Kidney (tissue), 14 donors: Measurements from ENCODE around the gene FAM193B. TPM values are rescaled to one million over a fixed set of nuclear protein-coding genes. Genes with fewer than 3 reads are reported as not detected.
A peak's percentile ranks its signal among the peaks of the same experiment; 100 is the strongest.

ENCODE experiments used
- DNase-seq, 5 donors: peaks; one replicate each; pipeline ENCODE4 v3.0.0-alpha.2; 2013 to 2020
- FAIRE-seq: peaks from 2 replicates; lab custom pipeline; 2012; peaks lifted over from hg19 to GRCh38; lab: Jason Lieb, UNC
- H3K27ac ChIP-seq, 2 donors: one replicate each; pipeline ENCODE4 v1.7.0; 2013; ENCODE audit warnings: low read depth in 2 of 2, low read length in 2 of 2, inconsistent platforms in 1 of 2
- H3K27me3 ChIP-seq: one replicate; pipeline ENCODE4 v1.7.1; 2013; ENCODE audit warnings: low read length, inconsistent platforms; ENCODE audit not compliant: control insufficient read depth, insufficient read depth
- H3K36me3 ChIP-seq, 3 donors: one replicate each; pipeline versions ENCODE4 v1.7.0 to v1.7.1; 2013; ENCODE audit warnings: low read length in 3 of 3, control low read depth in 1 of 3, inconsistent platforms in 1 of 3; ENCODE audit not compliant: insufficient read depth in 3 of 3, control insufficient read depth in 2 of 3
- H3K4me1 ChIP-seq, 3 donors: one replicate each; pipeline versions ENCODE4 v1.7.0 to v1.7.1; 2013; ENCODE audit warnings: low read length in 3 of 3, inconsistent platforms in 1 of 3, low read depth in 1 of 3; ENCODE audit not compliant: control insufficient read depth in 2 of 3, insufficient read depth in 2 of 3
- H3K4me3 ChIP-seq, 3 donors: one replicate each; pipeline versions ENCODE4 v1.7.0 to v1.8.1; 2013; ENCODE audit warnings: low read length in 3 of 3, control low read depth in 1 of 3, inconsistent platforms in 1 of 3
- H3K9ac ChIP-seq, 3 donors: one replicate each; pipeline versions ENCODE4 v1.7.0 to v1.7.1; 2013; ENCODE audit warnings: low read length in 3 of 3, control low read depth in 1 of 3, inconsistent platforms in 1 of 3
- H3K9me3 ChIP-seq, 3 donors: one replicate each; pipeline versions ENCODE4 v1.7.0 to v1.7.1; 2013; ENCODE audit warnings: low read length in 3 of 3, control low read depth in 1 of 3, inconsistent platforms in 1 of 3; ENCODE audit not compliant: control insufficient read depth in 2 of 3, insufficient read depth in 1 of 3
- intact Hi-C: fragments of 100-400 bp; cut with DNase I; formaldehyde crosslinking; loops from one replicate; pipeline ENCODE4 v1.11.1; 2022
- polyA plus RNA-seq: library from polyadenylated mRNA; stranded (reverse); fragments of 350-450 nt; fragmentation: Illumina TruSeq; extraction: RNeasy Lipid Tissue Mini Kit (QIAGEN cat#74804); gene quantifications from one replicate; pipeline ENCODE4 v1.2.3, GENCODE V29; 2014; ENCODE audit warnings: low read depth, low replicate concordance; ENCODE audit not compliant: insufficient read depth
- total RNA-seq: library from RNA; stranded (reverse); fragmentation: NEBNext Ultra II Directional; extraction: Animal tissue kit (Norgen Biotek cat#: 25700); gene quantifications from one replicate; pipeline ENCODE4 v1.2.1, GENCODE V29; 2021
- TF ChIP-seq, protein P1 (sequence below): IDR thresholded peaks from 3 replicates; pipeline ENCODE4 v1.5.1; 2012; ENCODE audit warnings: mild to moderate bottlenecking, moderate library complexity, borderline replicate concordance; ENCODE audit not compliant: insufficient read depth; ENCODE audit errors: extremely low read depth
- donor health status: control.
- donor health status: control.
- donor health status: control.
- donor health status: control.
- donor health status: control.
- donor health status: DM: yes; HTN: yes; CAD: no.
- donor health status: Normal renal cell carcinoma (clear cell type).

Gene FAM193B
- total and polyA plus RNA-seq, 2 donors from 2014 or later, result 61.0 to 77.8 TPM

DNA sequence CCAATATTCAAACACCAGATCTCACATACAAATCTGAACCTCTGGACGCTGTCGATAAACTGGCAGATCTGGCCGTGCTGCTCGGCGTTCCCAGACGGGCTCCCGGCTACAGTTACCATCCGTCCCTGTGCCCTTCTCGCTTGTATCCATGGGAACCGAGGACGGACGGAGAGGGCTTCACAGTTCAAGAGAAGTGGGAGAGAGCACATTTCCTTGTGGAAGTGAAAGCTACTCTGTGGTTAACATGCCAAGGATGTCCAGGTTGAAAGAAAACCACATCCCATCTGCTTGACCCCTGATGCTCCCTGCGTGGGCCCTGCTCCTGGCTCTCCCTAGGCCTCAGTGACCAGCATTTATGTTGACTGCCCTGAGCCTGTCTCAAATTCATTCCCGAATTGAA lies 74.6 kb downstream of the FAM193B start:
- no peaks in the 10 kb centered on the region for H3K27me3 ChIP-seq

DNA sequence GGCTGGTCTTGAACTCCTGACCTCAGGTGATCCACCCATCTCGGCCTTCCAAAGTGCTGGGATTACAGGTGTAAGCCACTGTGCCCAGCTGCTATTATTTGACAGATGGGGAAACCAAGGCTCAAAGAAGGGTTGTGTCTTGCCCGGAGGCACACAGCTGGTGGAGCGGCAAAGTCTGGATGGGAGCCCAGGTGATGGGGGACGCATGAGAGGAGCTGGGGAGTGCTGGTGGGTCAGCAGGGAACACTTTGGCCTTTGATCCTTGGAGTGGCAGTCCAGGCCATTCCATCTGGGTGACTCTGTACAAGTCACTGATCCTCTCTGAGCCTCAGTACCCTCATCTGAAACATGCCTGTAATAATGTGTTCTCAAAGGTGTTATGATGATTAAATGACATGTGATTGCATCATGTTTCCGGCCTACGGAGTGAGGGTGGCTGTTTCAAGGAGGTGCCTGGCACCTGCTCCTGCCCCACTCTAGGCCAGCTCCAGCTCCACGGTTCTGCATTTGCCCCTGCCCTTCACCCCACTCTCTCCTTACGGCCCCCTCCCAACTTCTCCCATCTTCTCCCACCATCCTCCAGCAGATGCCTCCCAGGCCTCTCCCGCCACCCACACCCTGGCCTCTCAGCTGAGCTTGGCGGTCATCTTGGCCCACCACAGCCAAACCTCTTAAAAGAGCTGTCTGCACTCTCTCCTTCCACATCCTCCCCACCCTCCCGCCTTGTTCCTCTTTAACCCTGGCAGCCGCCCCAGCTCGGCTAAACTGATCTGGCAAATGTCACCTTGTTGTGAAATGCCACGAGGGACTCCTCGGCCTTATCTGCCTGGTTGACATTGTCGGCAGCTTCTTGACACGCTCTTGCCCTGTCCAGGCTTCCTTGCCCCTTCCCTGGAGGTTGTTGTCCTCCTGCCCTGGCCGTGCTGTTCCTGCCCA lies 75.4 kb downstream of the FAM193B start:
- no peaks in the 10 kb centered on the region for H3K4me1 ChIP-seq
- no peak overlapping the region for H3K27ac ChIP-seq
- intact Hi-C loops, result no loop called here
- FAIRE-seq (no peak), DNase-seq (peak in 2 of 5 donors; percentile 16 to 92)
- no peaks in the 10 kb centered on the region for H3K9me3 ChIP-seq
- no peaks in the 10 kb centered on the region for H3K27me3 ChIP-seq
- no peaks in the 10 kb centered on the region for H3K36me3 ChIP-seq
- no peak overlapping the region for H3K9ac ChIP-seq
- H3K4me3 ChIP-seq, result no peak overlapping the region
- TF ChIP-seq, protein P1, sequence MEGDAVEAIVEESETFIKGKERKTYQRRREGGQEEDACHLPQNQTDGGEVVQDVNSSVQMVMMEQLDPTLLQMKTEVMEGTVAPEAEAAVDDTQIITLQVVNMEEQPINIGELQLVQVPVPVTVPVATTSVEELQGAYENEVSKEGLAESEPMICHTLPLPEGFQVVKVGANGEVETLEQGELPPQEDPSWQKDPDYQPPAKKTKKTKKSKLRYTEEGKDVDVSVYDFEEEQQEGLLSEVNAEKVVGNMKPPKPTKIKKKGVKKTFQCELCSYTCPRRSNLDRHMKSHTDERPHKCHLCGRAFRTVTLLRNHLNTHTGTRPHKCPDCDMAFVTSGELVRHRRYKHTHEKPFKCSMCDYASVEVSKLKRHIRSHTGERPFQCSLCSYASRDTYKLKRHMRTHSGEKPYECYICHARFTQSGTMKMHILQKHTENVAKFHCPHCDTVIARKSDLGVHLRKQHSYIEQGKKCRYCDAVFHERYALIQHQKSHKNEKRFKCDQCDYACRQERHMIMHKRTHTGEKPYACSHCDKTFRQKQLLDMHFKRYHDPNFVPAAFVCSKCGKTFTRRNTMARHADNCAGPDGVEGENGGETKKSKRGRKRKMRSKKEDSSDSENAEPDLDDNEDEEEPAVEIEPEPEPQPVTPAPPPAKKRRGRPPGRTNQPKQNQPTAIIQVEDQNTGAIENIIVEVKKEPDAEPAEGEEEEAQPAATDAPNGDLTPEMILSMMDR, result no peak

More for the DNA sequence above, 74.6 kb downstream of the FAM193B start:
- intact Hi-C loops, result no loop called here
- Histone ChIP-seq H3K9ac (no peak overlapping the region), H3K4me1 (no peaks in the 10 kb centered on the region), H3K36me3 (no peaks in the 10 kb centered on the region), H3K4me3 (no peak overlapping the region), H3K27ac (no peak overlapping the region), H3K9me3 (no peaks in the 10 kb centered on the region)
- TF ChIP-seq, protein P1, result no peak
- DNase-seq, result peak in 4 of 5 donors; percentile 70 to 85 (median 81)
- FAIRE-seq, result no peak

DNA sequence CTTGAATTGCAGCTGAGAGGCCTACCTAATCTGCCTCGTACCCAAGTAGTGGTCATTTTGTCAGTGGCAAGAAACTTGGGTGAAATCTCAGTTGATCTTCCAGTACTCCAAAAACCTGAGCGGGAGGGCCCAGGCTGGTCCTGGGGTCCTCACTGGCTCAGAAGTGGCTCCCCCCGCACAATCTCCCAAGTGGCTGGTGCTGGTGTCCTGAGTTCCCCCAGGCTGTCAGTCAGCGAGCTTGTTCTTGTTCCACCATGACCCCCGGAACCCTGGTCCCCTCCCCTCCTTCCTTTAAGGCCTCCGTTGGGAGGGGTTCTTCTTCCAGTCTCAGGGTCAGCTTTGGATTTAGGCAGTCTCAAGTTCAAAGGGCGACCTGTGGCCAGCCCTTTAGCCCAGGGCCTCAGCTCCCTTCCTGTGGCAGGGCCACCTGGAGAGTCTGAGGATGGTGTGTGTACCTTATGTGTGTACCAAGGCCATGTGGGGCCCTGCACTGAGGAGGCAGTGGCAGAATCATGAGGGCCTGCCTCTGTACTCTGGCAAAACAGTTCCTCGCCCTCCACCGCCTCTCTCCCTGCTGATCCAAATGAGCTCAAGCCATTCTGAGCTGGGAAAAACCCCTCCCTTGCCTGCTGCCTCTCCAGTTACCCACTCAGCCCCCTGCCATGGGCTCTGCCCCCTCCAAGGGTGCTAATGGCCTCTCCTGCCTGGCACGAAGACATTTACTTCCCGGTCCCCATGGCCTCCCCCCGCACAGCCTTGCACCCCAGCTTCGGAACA lies 76.5 kb downstream of the FAM193B start:
- FAIRE-seq, result no peak
- Histone ChIP-seq H3K9me3 (no peaks in the 10 kb centered on the region), H3K36me3 (no peaks in the 10 kb centered on the region), H3K27me3 (no peaks in the 10 kb centered on the region), H3K9ac (no peak overlapping the region), H3K4me1 (no peaks in the 10 kb centered on the region), H3K27ac (no peak overlapping the region), H3K4me3 (no peak overlapping the region)
- intact Hi-C loops, result no loop called here
- no peak for DNase-seq
- TF ChIP-seq, protein P1, result no peak
